ENCODE data around the gene IER5.
"Not testable (repeated sequence)": the region's sequence is repeated elsewhere in the genome, so short reads cannot be mapped to it uniquely, and the experiment has no call there.

IER5 gene

GRCh38 chr1:181088079-181089016, at the start of gene IER5:
TSS of gene IER5 (plus strand) at chr1:181088700. CDS start at chr1:181088903, 203 bp downstream.
- DNase-seq (ENCODE audit: low read depth in 1 of 2, low spot score in 1 of 2) = peak; percentile 94 to 96

- DNase-seq (ENCODE audit: low read depth in 1 of 2, low spot score in 1 of 2) = no peak
Observed at GRCh38 chr1:181040284-181040865, 48.1 kb upstream of the IER5 start.

GRCh38 chr1:181043025-181043888, 45.2 kb upstream of the IER5 start:
- no peak for DNase-seq (ENCODE audit: low read depth in 1 of 2, low spot score in 1 of 2)

GRCh38 chr1:181044449-181044966, 44.0 kb upstream of the IER5 start:
- peak in 1 of 2 donors; percentile 27 for DNase-seq (ENCODE audit: low read depth in 1 of 2, low spot score in 1 of 2)

GRCh38 chr1:181045946-181046345, 42.6 kb upstream of the IER5 start:
- DNase-seq (ENCODE audit: low read depth in 1 of 2, low spot score in 1 of 2) = not testable (repeated sequence)

GRCh38 chr1:181049378-181049777, 39.1 kb upstream of the IER5 start:
- DNase-seq (ENCODE audit: low read depth in 1 of 2, low spot score in 1 of 2) = no peak

GRCh38 chr1:181050922-181051321, 37.6 kb upstream of the IER5 start:
- DNase-seq (ENCODE audit: low read depth in 1 of 2, low spot score in 1 of 2) = no peak

GRCh38 chr1:181056560-181056959, 31.9 kb upstream of the IER5 start:
- DNase-seq (ENCODE audit: low read depth in 1 of 2, low spot score in 1 of 2) = no peak

GRCh38 chr1:181057079-181057478, 31.4 kb upstream of the IER5 start:
- DNase-seq (ENCODE audit: low read depth in 1 of 2, low spot score in 1 of 2) = no peak

GRCh38 chr1:181059435-181059834, 29.1 kb upstream of the IER5 start:
- DNase-seq (ENCODE audit: low read depth in 1 of 2, low spot score in 1 of 2) = no peak

- no peak for DNase-seq (ENCODE audit: low read depth in 1 of 2, low spot score in 1 of 2)
Observed at GRCh38 chr1:181060066-181060465, 28.4 kb upstream of the IER5 start.

- not testable (repeated sequence) for DNase-seq (ENCODE audit: low read depth in 1 of 2, low spot score in 1 of 2)
Observed at GRCh38 chr1:181060947-181061346, 27.6 kb upstream of the IER5 start.

- DNase-seq (ENCODE audit: low read depth in 1 of 2, low spot score in 1 of 2) = no peak
Observed at GRCh38 chr1:181061487-181061886, 27.0 kb upstream of the IER5 start.

- DNase-seq (ENCODE audit: low read depth in 1 of 2, low spot score in 1 of 2) = no peak
Observed at GRCh38 chr1:181061891-181062835, 26.3 kb upstream of the IER5 start.

GRCh38 chr1:181062836-181063428, 25.6 kb upstream of the IER5 start:
- DNase-seq (ENCODE audit: low read depth in 1 of 2, low spot score in 1 of 2) = no peak

- no peak for DNase-seq (ENCODE audit: low read depth in 1 of 2, low spot score in 1 of 2)
Observed at GRCh38 chr1:181064011-181064623, 24.4 kb upstream of the IER5 start.

GRCh38 chr1:181064702-181065101, 23.8 kb upstream of the IER5 start:
- DNase-seq (ENCODE audit: low read depth in 1 of 2, low spot score in 1 of 2) = no peak

GRCh38 chr1:181073638-181074037, 14.9 kb upstream of the IER5 start:
- DNase-seq (ENCODE audit: low read depth in 1 of 2, low spot score in 1 of 2) = no peak

GRCh38 chr1:181075766-181076350, 12.6 kb upstream of the IER5 start:
- DNase-seq (ENCODE audit: low read depth in 1 of 2, low spot score in 1 of 2) = no peak

All from activated CD4-positive, alpha-beta T cell treated with anti-CD3 and anti-CD28 coated beads, Interleukin-2, amount 50 U/mL, for 24 hours (primary cell).